NCI-H1694 (cell line): ENCODE measurements around the gene MTA3.
"Not testable (repeated sequence)": the region's sequence is repeated elsewhere in the genome, so short reads cannot be mapped to it uniquely, and the experiment has no call there.

ENCODE experiments used
- DNase-seq: peaks from one replicate; lab custom pipeline; 2025; lab: John Stamatoyannopoulos, UW

Gene MTA3

DNA sequence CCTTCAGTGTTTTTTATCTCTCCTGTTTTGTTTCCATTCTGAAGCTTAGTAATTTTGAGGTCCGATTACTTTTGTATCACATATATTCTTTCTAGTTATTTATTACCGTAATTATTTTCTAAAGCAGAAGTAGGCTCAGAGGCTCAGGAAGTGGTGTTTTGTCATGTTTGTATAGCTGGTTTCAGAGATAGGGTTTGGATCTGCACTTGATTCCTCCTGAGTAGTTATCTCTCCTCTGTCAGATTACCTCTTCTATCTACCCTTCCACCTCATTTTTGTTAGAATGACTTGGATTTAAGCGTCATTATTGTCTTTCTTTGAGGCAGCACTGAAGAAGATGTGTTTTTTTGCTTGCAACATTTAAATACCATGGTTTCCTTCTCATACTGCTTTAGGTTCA is 95.4 kb downstream of the MTA3 start:
- DNase-seq, result no peak

DNA sequence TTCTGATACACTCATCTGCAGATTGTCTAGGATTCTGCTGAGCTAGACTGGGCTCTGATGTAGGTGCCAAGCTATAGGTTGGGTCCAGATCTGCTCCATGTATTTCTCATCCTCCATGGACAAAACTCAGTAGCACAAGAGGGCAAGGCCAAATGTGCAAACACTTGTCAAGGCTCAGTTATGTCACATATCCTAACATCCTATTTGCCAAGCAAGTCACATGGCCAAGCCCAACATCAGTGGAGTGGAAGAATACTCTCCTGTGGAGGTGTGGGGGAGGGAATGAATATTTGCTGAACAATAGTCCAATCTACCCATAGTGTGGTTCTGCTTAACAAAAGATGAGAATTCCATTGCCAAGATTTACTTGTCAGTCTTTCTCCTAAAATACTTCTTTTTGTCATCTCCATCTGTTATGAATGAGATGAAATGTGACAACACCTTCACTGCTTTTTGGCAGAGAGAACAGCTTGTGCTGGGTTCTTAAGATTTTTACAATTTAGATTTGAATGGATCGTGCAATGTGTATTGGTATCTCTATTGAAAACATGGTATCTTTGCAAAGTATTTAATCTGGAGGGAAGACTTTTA is 105.7 kb downstream of the MTA3 start:
- DNase-seq, result no peak

DNA sequence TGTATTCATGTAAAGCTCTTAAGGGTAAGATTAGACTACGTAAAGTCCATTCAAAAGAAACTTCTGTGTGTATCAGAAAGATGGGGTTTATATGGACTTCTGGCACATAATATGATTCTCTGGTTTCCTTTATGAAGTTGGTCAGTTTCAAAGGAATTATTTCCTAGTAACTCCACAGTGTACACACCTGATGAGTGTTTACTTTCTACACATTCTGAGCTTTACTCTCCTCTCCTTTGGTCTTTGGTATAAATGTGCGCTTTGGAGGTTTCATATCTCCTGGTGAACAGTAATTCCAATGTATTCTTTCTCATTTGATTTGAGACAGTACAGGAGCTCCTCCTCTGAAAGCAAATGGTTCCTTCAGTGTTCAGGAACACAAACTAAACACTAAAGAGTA is 107.4 kb downstream of the MTA3 start:
- no peak for DNase-seq

DNA sequence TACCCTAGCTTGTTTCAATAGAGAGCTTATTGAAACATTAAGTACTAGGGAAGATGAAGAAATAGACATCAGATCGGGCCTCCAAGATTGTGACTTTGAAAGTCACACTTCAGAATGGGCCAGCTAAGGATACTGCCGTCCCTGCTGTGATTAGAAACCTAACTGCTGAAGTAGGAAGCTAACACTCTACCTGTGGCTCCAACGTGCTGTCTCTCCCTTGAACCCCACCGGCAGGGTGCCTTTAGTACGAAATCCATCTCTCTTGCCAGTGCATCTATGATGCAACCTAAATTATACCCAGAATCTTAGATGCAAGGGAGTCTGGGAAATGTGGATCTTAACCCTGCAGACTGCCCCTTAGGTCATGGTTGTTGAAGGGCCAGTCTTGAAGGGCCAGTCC is 116.9 kb downstream of the MTA3 start:
- no peak for DNase-seq

DNA sequence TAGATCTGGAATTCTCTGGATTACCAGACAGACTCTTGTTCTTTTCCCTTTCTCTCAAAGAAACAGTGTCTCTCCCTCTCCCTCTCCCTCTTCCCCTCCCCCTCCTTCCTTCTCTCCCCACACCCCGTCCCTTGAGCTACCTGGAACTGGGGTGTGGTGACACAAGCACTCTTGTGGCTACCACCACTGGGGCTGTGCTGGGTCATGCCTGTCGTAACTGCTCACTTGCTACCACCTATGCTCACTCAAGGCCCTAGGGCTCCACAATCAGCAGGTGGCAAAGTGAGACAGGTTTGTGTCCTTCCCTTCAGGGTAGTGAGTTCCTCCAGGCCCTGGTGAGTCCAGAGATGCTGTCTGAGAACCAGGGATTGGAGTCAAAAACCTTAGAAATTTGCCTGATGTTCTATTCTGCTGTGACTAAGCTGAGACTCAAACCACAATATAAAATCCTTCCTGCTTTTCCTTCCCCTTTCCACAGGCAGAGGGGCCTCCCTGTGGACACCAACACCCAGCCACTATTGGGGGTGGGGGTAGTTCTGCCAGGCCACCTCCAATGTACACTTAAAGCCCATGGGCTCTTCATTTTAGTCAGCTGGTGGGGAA is 124.7 kb downstream of the MTA3 start:
- no peak for DNase-seq

DNA sequence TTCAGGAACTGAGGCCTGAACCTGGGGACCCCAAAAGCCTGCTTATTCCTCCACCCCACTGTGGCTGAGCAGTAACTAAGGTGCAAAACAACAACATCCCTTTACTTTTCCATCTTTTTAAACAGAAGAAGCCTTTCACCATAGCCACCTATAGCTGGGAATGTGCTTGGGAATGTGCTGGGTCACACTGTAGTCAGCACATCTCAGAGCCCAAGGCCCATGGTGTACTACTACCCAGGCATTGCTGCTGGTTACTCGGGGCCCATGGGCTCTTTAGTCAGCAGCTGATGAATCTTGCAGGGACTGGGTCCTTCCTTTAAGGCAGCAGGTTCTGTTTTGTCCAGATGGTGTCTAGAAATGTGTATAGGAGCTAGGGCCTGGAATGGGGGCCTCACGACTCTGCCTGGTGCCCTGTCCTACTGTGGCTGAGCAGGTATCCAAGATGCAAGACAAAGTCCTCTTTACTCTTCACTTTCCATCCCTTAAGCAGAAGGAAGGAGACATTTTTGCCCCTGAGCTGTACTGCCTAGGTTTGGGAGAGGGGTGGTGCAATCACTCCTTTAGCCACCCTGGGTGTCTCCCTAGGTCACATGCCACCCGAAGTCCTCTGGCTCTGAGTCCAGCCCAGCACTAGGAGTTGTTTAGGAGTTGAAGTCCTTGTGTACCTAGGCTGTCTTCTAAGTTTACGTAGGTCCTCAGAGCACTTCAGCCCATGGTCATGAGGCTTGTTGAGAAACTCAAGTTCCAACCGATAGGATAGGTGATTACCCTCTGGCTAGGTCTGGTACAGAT is 125.5 kb downstream of the MTA3 start:
- no peak for DNase-seq

DNA sequence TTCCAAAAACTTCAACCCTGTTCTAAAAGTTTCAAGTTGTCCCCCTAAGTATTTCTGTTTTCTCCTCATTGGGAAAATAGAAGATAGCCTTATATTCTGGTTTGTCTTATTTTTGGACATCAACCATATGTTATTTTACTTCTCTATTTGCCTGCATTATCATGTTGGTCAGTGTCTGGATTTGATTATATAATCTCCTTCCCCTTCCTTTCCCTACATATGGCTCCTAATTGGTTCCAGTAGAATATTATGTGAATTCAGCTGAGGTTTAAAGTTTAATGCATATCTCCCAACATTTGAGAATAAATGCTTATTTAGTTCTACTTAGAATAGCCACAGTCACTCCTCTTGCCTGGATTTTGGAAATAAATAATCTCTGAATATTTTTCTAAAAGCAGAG is 128.6 kb downstream of the MTA3 start:
- DNase-seq, result no peak

DNA sequence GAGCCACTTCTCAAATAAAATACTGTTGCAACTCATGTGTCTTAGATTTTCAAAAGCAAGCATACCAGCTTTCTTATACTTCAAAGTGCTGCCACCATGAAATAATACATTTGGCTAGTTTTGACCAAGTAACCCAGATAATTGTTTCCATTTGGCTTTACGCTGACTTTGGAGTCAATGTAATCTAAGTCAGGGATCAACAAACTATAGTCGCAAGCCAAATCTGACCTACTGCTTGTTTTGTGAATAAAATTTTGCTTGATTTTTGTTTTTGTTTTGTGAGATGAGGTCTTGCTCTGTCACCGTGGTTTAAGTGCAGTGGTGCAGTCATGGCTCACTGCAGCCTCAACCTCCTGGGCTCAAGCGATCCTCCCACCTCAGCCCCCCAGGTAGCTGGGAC is 130.5 kb downstream of the MTA3 start:
- DNase-seq, result no peak

DNA sequence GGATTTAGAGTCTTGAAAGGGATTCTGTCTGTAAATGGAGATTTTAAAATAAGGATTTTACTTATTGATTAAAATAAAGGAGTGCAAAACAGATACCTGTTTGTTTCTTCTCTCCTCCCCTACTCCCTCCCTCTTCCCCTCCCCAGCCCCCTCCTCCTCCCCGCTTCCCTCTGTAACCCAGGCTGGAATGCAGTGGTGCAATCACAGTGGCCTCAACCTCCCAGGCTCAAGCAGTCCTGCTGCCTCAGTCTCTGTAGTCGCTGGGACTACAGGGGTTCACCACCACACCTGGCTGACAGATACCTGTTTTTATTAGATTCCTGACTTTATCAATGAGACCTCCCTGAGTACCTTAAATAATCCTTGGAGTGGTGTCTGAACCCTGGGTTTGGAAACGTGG is 138.4 kb downstream of the MTA3 start:
- DNase-seq, result no peak

DNA sequence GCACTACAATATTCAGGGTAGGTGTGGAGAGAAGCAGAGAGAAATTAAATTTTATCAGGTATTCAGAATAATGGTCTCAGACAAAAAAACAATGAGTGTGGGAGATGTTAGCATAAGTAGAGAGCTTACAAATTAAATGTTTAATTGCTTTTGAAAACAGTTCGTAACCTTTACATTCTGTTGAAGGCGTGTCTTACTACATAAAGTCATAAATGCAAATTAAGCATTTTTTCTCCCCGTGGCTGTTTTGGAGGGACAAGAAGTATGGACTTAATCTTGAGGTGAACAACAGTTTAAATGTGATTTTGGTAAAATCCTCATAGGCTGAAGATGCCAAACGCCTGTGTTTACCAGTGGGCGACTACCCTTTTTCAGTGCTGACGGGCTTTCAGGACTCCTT is 139.7 kb downstream of the MTA3 start:
- DNase-seq, result no peak

DNA sequence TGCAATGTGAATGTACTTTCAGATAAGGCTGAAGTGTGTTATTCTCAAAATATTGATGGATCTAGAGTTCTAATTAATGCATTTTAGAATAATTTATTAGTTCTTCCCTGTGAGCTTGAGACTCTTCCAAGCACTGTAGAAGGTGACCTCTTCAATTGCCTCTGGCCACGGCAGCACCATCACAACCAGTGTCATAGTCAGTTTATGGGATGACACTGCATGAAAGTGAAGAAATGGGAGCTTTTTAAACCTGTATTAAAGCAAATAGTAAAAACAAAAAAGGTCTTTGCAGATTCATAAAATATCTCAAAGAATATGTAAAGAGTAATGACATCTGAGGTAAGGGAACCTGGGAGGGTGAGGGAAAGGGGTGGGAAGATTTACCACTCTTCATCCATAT is 143.5 kb downstream of the MTA3 start:
- no peak for DNase-seq

DNA sequence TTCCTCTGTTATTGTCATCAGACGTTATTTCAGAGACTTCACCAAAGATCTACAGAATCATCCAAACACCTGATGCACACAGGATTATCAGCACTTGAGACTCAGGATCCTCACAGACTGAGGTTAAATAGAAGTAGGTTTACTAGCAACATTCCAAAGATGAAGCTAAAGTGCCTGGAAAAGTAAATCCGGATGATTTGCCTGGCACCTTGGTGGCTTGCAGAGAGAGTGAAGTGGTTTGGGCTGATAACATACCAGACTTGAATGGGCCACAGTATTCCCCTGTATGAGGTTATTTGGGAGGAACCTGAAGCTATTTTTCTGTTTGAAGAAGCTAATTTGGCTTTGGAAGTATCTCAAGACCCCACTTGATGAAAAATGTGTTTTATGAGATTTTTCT is 144.5 kb downstream of the MTA3 start:
- DNase-seq, result no peak

DNA sequence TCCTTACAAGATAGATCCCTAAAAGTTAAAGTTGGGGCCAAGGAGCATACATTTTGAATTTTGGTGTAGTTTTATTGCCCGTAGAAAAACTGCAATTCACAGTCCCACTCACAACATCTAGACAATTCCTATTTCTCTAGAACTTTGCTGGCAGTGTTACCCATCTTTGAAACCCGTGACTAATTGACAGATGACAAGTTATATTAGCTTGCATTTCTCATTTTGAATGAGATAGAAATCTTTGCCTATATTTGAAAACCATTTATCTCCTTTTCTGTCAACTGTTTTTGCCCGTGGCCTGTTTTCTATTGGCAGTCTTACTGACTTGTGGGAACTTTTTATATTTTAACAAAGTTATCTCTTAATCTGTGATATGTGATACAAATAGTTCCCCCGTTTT is 145.5 kb downstream of the MTA3 start:
- DNase-seq, result no peak

DNA sequence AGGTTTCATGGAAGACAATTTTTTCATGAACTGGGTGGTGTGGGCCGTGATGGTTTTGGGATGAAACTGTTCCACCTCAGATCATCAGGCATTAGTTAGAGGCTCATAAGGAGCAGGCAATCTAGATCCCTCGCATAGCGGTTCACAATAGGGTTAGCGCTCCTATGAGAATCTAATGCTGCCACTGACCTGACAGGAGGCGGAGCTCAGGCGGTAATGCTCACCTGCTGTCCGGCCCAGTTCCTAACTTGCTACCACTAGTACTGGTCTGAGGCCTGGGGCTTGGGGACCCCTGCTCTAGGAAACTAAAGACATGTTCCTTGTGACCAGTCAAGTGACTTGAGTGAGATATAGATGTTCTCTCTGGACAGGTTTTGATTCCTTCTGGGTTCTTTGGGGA is 146.3 kb downstream of the MTA3 start:
- no peak for DNase-seq

DNA sequence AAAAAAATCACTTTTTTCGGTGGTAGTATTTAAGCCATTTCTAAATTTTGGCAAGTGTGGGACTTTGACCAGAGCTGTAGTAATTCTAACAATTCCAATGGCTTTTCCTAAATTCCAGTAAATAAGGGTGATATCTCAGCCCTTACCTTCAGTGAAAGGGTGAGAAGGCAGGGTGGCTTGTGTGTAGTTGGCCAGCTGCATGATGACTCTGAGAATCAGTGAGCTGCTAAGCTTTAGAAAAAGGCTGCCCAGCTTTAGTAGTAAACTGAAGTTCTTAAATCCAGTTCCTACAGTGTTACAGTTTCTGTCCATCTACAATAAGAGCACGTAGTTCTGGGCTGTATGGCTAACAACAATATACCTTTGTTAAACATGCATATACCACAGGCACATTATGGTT is 153.5 kb downstream of the MTA3 start:
- no peak for DNase-seq

DNA sequence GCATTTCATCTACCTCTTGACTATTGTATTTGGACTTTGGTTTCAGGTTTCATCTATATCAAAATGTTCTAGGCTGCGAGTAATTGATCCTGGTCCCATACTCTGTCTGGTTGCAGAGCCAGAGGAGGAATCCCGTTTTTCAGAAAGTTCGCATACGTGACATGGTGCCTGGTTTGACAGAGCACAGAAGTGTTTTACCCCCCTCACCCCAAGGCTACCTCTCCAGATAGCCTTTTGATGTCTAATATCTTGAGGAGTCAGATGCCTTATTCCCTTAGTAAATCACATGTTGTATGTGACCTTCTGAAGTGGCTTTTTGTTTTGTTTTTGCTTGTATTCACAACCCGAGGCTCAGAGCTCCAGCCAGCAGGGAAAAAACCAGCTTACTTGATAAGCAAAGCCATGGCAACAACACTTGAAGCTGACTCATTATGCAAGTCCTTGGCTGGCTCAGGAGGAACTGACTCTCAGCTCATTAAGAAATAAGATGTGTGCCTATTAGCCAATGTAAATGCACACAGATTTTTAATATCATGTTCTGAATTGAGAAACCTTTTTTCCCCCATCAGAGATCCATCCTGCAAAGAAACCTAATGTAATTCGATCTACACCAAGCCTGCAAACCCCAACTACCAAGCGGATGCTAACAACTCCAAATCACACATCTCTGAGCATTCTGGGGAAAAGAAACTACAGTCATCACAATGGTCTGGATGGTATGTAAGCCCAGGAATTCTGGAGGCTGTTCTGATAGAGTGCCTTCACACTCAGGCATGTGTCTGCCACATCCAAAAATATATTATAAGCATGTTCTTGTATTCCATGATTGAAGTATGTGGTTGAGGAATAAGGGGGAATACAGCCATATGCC is 154.1 kb downstream of the MTA3 start:
- no peak for DNase-seq

DNA sequence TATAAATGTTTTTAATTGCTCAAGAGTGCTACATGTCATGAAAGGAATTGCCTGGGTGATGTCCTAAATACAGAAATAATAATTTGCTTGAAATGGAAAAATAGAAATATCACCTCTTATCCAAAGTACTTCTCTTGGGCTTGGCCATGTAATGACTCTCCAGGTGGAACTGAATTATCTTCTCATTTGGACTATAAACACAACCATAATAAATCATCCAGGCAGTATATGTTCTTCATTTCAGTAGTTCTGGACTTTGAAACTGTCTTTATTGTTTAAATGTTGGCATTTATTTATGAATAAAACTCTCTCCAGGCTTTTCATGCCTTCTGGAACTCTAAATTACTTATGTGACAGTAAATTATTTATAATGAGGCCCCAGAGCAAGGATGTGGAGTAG is 155.0 kb downstream of the MTA3 start:
- no peak for DNase-seq

DNA sequence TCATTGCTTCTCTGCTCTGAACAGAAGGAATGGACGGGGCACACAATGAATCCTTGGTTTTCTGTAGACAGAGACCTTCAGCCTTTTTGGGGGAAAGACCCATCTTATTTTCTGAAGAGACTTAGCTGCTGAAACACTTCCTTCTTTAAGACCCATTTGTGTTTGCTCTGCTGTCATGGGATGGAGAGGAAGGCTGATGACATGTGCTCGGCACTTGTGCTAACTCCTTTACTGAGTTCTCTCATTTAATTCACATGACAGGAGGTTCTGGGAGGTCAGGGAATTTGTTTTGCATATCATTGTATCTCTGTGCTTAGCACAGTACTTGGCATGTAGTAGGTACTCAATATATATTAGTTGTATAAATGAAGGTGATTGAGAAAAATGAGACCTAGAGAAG is 156.5 kb downstream of the MTA3 start:
- no peak for DNase-seq

DNA sequence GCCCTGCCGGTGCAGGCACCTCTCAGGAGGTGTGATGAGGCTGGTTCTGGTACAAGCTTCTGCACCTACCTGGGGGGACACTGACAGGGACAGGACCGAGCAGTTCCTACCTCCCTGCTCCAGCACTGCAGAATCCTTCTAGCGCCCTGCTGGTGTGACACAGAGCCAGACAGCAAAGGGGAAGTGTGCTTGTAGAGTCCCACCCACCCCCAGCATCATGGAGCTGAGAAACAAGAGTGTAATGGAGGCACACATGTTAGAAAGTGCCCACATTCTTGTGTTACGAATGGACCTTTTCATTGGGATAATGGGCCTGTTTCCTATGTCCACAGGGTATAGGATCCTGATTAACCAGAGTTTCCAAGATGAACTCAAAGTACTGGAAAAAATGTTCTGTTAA is 157.2 kb downstream of the MTA3 start:
- DNase-seq, result no peak

DNA sequence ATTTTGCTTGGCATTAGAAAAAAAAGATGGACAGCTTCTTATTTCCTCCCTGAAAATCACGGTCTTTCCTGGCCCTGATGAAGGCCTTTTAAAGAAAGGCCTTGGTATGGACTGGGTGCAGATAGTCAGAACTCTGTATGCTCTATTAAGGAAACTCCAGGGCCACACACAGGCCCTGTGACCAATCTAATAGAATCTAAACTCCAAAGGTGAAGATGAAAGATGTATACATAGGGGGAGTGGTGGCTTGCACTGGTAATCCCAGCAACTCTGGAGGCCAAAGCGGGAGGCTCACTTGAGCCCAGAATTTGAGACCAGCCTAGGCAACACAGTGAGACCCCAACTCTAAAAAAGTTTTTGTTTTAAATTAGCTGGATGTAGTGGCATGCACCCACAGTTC is 158.2 kb downstream of the MTA3 start:
- DNase-seq, result no peak

DNA sequence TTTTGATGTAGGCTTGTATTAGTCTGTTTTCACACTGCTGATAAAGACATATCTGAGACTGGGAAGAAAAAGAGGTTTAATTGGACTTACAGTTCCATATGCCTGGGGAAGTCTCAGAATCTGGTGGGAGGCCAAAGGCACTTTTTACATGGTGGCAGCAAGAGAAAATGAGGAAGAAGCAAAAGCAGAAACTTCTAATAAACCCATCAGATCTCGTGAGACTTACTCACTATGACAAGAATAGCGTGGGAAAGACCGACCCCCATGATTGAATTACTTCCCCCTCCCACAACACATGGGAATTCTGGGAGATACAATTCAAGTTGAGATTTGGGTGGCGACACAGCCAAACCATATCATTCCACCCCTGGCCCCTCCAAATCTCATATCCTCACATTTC is 162.9 kb downstream of the MTA3 start:
- DNase-seq, result not testable (repeated sequence)

DNA sequence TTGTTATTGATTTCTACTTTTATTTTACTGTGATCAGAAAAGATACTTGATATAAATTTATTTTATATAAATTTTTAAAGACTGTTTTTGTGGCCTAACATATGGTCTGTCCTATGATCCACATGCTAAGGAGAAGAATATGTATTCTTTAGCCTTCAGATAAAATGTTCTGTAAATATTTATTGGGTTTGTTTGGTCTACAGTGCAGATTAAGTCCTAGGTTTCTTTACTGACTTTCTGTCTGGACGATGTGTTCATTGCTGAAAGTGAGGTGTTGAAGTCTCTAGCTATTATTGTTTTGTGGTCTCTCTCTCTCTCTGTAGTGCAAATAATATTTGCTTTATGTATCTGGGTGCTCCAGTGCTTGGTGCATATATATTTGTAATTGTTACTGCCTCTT is 165.4 kb downstream of the MTA3 start:
- no peak for DNase-seq
